ENCODE results near the gene KCNK1.
"Not testable (repeated sequence)": the region's sequence is repeated elsewhere in the genome, so short reads cannot be mapped to it uniquely, and the experiment has no call there.

Gene KCNK1

GRCh38 chr1:233670363-233670762 lies 56.5 kb downstream of the KCNK1 start:
- DNase-seq = not testable (repeated sequence)

GRCh38 chr1:233671286-233671685 lies 57.4 kb downstream of the KCNK1 start:
- no peak for DNase-seq

GRCh38 chr1:233672732-233673131 lies 58.8 kb downstream of the KCNK1 start:
- DNase-seq = no peak

- no peak for DNase-seq
These were observed 59.5 kb downstream of the KCNK1 start for GRCh38 chr1:233673261-233673946.

- DNase-seq = no peak
These were observed 60.1 kb downstream of the KCNK1 start for GRCh38 chr1:233673947-233674431.

GRCh38 chr1:233675446-233675845 lies 61.5 kb downstream of the KCNK1 start:
- no peak for DNase-seq

GRCh38 chr1:233675893-233676292 lies 62.0 kb downstream of the KCNK1 start:
- DNase-seq = no peak

DNA sequence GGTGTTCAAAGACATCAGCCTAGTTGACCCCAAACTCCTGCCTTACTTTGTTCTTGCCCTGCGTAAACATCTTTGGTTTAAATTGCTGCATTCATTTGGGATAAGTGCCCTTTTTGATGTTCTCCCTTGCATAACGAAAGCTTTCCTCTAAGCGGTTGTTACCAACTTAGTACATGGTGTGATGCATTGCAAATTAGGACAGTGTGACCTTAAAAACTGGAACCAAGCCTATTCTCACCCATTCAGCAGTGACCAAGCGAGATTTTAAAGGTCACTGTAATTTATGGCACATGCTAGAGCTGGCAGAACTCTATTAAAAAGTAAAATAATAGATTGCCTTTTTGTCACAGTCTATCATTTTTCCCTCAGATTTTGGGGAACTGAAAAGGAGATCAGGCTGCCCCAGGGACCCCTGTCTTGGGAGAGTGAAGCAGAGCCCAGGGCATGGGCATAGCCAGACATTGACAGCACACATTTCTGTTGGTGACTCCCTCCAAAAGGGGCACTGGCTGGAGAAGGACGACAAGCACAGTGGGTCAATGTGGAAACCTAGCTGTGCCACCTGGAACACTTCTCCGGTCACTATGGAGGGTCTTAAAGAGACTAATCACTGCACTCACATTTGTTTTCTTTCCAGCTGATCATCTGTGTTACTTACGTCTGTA lies 63.9 kb downstream of the KCNK1 start:
- DNase-seq = no peak

DNA sequence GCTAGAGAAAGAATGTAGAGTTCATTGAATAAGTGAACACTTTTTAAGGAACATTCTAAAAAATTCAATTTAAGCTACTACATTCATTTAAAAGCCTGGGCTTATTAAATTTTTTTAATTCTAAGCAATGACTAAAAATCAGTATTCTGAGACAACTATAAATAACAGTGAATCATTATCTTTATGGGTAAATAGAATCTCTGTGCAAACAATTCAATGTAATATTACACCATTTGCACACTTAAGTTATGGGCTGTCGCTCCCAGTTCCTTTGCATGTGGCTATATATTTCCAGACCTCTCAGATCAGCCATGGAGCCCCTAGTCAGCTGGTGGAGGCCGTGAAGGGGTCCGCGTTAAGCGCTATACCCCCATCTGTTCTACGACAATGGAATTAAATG lies 65.1 kb downstream of the KCNK1 start:
- no peak for DNase-seq

GRCh38 chr1:233679591-233680373 lies 65.9 kb downstream of the KCNK1 start:
- no peak for DNase-seq

DNA sequence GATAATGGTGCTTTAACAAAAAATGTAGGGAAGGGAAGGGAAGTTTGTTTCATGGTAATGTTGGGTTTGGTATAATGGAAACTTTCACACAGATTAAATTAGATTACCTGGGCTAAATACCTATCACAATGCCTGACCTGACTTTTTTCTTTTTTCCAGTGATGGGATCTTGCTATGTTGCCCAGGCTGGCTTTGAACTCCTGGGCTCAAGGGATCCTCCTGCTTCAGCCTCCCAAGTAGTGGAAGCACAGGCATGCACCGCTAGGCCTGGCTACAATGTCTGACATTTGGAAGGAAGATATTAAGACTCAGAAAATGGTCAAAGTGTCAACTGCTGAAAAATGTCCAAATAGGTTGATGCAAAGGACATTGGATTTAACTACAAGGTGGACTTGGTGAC lies 67.4 kb downstream of the KCNK1 start:
- no peak for DNase-seq

GRCh38 chr1:233686653-233687052 lies 72.7 kb downstream of the KCNK1 start:
- DNase-seq = not testable (repeated sequence)

DNA sequence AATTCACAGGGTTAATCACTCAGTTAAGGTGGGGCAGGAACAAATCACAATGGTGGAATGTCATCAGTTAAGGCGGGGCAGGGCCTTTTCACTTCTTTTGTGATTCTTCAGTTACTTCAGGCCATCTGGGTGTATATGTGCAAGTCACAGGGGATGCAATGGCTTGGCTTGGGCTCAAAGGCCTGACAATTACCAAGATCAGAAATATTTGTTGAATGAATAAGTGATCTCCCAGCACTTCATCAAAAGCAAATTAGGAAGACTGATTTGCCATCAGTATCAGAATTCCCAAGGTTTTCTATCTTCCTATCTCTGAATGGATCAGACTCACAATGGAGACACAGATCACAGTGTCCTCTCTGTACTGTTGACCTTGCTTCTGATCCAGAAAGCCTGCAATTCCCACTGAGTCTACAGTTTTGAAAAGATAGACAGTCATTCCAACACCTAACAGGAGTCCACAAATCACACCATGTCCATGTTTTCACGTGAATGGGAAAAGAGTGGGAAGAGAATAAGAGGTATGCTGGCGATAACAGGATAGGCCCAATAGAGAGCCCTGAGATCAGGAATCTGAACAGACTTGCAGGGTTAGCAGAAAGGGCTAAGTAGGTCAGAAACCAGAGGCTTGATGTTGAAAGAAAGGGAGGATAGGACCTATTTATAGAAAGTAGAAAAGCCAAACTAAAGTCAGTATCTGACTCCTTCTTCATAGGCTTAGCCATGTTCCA lies 75.3 kb downstream of the KCNK1 start:
- DNase-seq = no peak

- DNase-seq = no peak
These were observed 75.9 kb downstream of the KCNK1 start for GRCh38 chr1:233689748-233690254.

DNA sequence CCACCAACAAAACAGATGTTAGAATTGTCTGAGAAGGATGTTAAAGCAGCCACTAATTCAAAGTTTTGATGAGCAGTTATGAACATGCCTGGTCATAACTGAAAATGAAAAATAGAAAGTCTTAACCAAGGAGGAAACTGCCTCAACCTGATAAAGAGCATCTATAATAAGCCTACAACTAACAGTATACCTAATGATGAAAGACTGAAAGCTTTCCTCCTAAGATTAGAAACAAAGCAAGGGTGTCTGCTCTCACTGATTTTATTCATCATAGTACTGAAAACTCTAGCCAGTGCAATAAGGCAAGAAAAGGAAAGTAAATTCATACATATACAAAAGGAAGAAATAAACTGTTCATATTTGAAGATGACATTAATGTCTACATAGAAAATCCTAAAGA lies 82.0 kb downstream of the KCNK1 start:
- DNase-seq = no peak

DNA sequence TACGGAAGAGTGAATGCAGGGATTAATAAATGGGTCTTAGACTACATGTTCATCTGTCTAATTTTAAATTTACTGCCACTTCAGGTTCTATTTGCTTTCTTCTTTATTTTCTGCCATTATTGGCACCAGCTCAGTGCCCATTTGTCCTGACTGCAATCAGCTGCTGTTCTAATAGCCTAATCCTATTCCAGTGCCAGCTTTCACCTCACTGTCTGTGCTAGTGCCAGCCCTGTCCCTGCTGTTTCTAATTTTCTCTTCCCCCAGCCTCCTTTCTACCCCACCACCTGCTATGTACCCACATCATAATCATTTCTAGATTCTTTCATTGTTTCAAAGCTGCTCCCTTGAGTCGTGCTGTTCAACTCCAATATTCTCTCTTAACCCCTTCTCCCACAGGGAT lies 86.4 kb downstream of the KCNK1 start:
- DNase-seq = no peak

- DNase-seq = no peak
These were observed 90.4 kb downstream of the KCNK1 start for GRCh38 chr1:233704170-233704897.

GRCh38 chr1:233704898-233705723 lies 91.2 kb downstream of the KCNK1 start:
- no peak for DNase-seq

DNA sequence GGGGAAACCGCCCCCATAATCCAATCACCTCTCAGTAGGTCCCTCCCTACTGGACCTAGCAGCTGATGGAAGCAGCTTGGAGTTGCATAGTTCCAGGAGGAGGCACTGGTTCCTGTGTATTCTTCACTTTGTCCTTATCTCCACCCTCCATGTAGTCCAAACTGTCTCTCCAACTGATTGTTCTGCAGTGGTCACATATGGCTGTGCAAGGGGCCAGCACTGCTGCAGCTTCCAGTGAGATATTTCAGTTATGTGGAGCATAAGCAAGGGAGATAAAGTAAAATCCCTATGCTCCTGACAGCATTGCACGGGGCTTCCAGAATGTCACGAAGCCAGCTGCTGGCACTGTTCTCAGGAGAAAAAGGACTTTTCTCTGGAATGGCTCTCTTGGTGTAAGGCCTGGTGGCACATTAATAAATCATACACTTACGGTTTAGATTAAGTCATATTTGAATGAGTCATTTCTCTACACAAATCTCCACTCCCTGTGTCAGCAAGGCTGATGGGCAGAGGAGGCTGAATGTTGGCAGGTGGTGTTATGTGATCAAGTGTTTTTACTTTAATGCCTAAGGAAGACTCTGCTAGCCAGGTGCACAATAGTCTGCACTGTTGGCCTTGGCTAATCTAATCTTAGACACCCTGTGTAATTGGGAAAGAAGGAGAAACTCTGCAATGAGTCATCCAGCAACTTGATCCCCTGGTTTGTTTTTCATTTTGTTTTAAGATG lies 93.4 kb downstream of the KCNK1 start:
- no peak for DNase-seq
